Stimulated activated naive CD4-positive, alpha-beta T cell treated with Interleukin-2 at 50 U/mL for 16 hours (primary cell): ENCODE results near the gene FYCO1.

Experiments
- DNase-seq: peaks from one replicate; lab custom pipeline; 2025; lab: John Stamatoyannopoulos, UW

Gene FYCO1

GRCh38 chr3:45915518-45916231, 79.9 kb downstream of the FYCO1 start:
- peak; percentile 84 for DNase-seq

DNA sequence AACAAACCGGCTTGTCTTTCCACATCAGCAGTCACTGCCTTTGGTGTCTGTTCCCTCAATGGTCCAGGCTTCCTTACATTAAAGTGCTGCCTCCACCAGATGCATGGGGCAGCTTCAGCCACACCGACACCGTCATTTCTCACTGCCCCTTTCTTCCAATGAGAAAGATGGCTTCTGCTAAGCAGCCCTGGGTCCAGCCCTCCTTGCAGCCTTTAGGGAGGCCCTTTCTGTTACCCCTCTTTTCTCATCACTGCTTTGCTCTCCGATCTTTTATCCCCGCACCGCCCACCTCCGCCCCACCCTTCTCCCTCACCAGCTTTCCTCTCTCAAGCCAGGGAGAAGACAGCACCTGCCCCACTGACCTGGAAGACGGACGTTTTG, 80.6 kb downstream of the FYCO1 start:
- DNase-seq: no peak

- no peak for DNase-seq
Observed at GRCh38 chr3:45914362-45915058, 81.1 kb downstream of the FYCO1 start.

GRCh38 chr3:45912435-45912834, 83.2 kb downstream of the FYCO1 start:
- DNase-seq: no peak

DNA sequence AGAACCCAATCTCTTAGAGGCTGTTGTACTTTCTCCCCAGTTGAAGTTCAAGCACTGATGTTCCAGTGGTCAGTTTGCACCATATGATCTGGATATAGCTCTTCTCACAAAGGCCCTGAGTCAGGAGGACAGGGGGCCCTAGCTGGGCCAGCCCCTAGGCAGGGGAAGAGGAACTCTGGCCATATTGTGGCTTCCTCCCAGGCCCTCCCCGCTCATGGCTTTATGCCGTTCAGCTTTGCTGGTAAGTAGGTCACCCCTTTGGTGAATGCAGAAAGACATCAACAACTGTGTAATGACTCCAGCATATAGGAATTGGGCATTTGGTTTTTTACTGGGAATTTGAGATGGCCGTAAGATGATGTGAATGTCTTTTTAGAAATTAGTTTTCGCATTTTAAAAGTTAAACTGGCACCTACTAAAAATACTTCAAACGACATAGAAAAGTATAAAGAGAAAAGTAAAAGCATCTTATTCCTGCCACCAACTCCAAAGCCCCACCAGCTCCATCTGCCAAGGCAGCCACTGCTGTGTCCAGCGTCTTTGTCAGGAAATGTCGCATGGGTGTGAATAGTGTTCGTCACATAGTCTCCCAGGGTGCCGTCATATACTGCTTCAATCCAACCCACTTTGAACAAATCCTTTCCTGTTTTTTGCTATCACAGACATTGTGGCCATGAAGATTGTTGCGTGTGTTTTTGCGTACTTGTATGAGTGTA, 84.0 kb downstream of the FYCO1 start:
- no peak for DNase-seq

DNA sequence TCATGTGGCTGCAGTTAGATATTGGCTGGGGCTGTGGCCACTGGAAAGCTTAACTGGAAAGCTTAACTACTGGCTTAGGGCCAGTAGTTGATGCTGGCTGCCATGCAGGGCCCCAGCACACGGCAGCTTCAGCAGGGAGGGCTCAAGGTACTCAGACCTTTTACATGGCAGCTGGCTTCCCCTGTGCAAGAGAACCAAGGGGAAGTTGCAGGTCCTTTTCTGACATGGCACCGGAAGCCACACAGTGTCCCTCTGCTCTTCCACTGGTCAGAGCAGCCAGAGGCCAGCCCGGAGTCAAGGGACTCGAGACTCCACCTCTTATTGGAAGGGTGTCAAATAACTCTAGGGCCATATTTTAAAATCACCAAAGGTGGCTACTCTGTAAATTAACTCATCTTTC, 84.7 kb downstream of the FYCO1 start:
- DNase-seq: no peak

- no peak for DNase-seq
Observed at GRCh38 chr3:45909542-45909941, 86.1 kb downstream of the FYCO1 start.

DNA sequence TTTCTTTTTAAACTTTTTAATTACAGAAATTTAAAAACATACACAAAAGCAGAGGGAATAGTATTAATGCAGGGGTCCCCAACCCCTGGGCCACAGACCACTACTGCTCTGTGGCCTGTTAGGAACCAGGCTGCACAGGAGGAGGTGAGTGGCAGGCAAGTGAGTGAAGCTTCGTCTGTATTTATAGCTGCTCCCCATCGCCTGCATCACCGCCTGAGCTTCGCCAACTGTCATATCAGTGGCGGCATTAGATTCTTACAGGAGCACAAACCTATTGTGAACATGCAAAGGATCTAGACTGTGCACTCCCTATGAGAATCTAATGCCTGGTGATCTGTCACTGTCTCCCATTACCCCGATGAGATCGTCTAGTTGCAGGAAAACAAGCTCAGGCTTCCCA, 86.9 kb downstream of the FYCO1 start:
- no peak for DNase-seq

DNA sequence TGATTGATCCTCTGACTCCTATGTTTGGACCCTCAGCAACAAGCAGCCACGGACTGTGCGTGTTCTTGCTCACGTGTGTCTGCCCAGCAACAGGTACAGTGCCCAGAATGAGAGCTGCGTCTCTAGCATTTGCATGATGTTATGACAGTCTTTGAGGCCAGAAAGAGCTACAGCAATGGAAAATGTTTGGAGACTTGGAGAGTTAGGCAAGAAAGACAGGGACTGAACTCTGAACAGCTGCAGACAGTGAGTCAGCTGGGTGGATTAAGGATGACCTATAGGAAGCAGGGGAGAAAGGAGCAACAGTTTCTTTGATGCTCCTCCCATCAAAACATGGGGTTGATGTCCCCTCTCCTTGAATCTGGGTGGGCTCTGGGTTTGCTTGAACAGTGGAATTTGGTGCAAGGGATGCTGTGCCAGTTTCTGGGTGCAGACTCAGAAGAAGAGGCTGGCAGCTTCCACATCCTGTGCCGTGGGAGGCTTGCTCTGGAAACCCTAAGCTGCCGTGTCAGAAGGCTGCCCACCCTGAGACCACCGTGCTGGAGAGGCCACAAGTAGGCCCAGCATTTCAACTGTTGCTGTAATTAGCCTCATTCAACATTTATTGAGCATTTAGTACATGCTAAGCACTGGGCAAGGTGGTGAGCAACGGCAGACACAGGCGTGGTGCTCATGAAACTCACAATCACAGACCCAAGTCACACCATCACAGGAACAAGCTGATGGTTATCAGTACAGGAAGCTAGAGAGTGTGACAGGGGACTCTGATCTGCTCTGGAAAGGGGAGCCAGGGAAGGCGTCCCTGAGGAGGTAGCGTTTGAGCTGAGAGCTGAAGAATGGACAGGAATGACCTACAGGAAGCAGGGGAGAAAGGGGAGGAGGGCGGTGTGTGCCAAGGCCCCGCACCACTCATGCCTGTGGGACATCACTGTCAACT, 87.6 kb downstream of the FYCO1 start:
- DNase-seq: no peak

DNA sequence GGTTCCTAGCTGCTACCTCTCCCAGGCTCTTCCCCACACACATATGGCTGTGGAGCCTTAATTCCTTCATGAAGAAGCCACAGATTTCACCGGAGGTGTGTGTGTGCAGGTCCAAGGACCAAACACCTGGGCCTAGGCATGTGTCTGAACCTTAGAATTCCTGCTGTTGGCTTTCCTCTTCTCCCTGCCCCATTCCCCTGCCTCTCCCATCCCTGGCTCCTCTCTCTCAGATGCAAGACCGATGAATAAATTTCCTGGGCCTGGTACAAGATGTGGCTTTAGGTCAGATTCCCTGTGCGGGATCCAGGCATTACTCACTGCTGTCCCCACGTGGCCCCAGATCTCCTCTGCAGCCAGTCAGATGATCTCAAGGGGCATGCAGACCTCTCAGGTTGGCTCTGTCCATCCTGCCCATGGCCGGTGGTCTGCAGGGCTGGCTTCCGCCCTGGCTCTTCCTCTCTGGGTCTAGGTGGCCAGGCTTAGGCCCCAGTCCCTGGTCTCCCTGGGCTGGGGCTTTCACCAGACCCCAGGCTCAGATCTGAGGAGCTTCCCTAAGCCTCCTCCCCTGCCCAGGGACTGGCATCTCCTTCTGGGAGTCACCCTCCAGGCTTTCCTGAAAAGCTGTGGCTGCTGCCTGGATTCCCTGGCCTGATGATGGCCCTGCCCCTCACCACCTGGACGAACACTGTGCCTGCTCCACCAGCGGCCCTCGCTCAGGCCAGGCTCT, 88.8 kb downstream of the FYCO1 start:
- no peak for DNase-seq

- DNase-seq: no peak
Observed at GRCh38 chr3:45905755-45906154, 89.9 kb downstream of the FYCO1 start.

DNA sequence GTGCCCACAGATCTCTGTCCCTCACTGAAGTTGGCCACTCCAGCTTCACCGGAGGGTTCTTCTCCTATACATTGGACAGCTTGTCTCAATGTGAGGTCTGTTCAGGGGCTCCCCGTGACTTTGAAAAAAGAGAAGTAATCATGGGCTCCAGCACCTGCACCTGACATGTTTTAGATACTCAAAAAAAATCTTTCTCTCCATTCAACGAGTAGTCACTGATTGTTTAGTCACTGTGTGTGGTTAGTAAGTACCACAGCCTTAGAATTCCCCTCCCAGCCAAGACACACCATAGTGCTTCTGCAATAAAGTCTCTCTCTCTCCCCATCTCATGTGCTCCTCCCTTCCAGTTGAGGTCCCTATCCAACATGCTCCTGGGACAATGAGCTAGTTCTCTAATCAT, 90.7 kb downstream of the FYCO1 start:
- no peak for DNase-seq

- no peak for DNase-seq
Observed at GRCh38 chr3:45896956-45897355, 98.7 kb downstream of the FYCO1 start.

GRCh38 chr3:45895686-45896468, 99.7 kb downstream of the FYCO1 start:
- no peak for DNase-seq

DNA sequence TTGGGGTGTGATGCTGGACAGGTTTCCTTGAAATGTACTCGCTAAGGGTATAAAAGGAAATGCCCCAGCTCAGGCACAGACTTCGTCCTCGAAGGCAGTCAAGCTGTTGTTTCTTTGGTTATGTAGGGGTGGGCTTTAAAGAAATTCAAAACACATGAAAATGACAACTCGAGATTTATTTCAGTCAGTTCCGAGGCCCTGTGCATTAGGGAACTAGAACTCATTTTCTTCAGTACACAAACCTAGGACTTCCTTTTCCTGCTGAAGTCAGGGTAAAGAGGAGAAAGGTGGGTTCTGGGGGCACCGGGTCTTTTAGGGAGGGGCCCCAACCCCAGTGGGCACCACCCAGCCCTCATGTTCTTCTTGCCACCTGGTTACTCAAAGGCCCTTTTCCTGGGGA, 101.6 kb downstream of the FYCO1 start:
- DNase-seq: no peak

DNA sequence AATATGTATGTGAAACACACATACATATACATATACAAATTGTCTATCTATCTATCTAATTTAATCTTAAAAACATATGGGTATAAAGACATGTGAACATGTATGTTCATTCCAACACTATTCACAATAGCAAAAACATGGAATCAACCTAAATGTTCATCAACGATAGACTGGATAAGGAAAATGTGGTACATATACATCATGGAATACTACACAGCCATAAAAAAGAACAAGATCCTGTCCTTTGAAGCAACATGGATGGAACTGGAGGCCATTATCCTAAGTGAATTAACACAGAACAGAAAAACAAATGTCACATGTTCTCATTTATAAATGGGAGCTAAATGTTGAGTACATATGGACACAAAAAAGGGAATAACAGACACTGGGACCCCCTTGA, 103.5 kb downstream of the FYCO1 start:
- DNase-seq: no peak

GRCh38 chr3:45890405-45890804, 105.2 kb downstream of the FYCO1 start:
- DNase-seq: no peak

GRCh38 chr3:45889337-45889736, 106.3 kb downstream of the FYCO1 start:
- no peak for DNase-seq

- DNase-seq: no peak
Observed at GRCh38 chr3:45887759-45888511, 107.7 kb downstream of the FYCO1 start.

DNA sequence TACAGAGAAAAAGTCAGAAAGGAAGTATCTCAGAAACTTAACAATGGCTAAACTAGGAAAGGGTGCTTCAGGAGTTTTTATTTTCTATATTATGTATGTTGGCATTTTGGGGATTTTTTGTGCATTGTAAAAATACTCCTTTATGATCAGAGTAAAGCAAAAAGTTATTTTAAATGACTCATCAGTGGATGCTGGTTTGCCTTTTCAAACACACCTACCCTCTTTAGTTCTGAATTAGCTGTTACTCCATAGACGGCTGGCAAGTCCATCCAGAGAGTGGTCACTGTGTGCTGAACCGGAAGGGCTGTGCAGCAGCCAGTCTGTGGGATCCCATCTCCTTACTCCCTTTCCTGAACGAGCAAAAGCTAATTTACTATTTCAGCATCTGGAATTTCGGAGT, 108.3 kb downstream of the FYCO1 start:
- DNase-seq: no peak
